Activated CD4-positive, alpha-beta memory T cell treated with anti-CD3 and anti-CD28 coated beads for 36 hours (primary cell): Measurements from ENCODE around the gene MROH2A. TPM values are rescaled to one million over a fixed set of nuclear protein-coding genes. Genes with fewer than 3 reads are reported as not detected.
"Not testable (repeated sequence)": the region's sequence is repeated elsewhere in the genome, so short reads cannot be mapped to it uniquely, and the experiment has no call there.

Source experiments
- CTCF ChIA-PET: fragments of 350-600 bp; sonication (Branson Sonifier 250); formaldehyde crosslinking; loops from one replicate; lab custom pipeline; 2021; ENCODE audit warnings: antibody characterized with exemption, inconsistent platforms; lab: Charles Lee
- POLR2A ChIA-PET: fragments of 350-600 bp; sonication (Branson Sonifier 250); formaldehyde crosslinking; loops from one replicate; lab custom pipeline; 2021; ENCODE audit warnings: antibody characterized with exemption; lab: Charles Lee
- DNase-seq: peaks from one replicate; pipeline ENCODE4 v3.0.0-alpha.2; 2020
- H3K27ac Mint-ChIP-seq: one replicate; pipeline ENCODE4 v1.8.0; 2021; ENCODE audit warnings: mixed read lengths
- H3K27me3 Mint-ChIP-seq: one replicate; pipeline ENCODE4 v1.8.0; 2021; ENCODE audit warnings: mixed read lengths
- H3K36me3 Mint-ChIP-seq: one replicate; pipeline ENCODE4 v1.8.0; 2021; ENCODE audit warnings: mixed read lengths
- H3K4me1 Mint-ChIP-seq: one replicate; pipeline ENCODE4 v1.8.0; 2021; ENCODE audit warnings: low read depth, mixed read lengths
- H3K4me3 Mint-ChIP-seq: one replicate; pipeline ENCODE4 v1.8.0; 2021; ENCODE audit warnings: mild to moderate bottlenecking, mixed read lengths
- H3K9me3 Mint-ChIP-seq: one replicate; pipeline ENCODE4 v1.8.0; 2021; ENCODE audit warnings: mixed read lengths
- intact Hi-C: fragments of 100-400 bp; cut with micrococcal nuclease; formaldehyde crosslinking; loops from one replicate; pipeline ENCODE4 v1.15.1; 2023
- total RNA-seq, 2 experiments: library from RNA; stranded (reverse); gene quantifications; one replicate each; pipeline ENCODE4 v1.2.3, GENCODE V29; 2021

MROH2A gene
- total RNA-seq, 2 experiments from 2014 or later = not detected

DNA sequence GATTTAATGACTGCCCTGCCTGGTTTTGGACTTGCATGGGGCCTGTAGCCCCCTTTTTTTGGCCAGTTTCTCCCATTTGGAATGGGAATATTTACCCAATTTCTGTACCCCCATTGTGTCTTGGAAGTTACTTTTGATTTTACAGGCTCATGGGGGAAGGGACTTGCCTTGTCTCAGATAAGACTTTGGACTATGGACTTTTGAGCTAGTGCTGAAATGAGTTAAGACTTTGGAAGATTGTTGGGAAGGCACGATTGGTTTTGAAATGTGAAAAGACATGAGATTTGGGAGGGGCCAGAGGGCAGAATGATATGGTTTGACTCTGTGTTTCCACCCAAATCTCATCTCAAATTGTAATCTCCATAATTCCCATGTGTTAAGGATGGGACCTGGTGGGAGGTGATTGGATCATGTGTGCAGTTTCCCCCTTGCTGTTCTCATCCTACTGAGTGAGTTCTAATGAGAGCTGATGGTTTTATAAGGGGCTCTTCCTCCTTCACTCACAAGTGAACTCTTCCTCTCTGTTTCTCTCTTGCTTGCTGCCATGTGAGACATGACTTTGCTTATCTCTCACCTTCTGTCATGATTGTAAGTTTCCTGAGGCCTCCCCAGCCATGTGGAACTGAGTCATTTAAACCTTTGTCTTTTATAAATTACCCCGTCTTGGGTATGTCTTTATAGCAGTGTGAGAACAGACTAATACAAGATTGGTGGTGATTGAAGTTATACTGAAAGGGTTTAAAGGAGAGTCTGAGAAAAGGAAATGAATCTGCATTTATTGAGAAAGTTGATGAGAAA lies 26.7 kb upstream of the MROH2A start:
- DNase-seq, H3K4me1 Mint-ChIP-seq, H3K4me3 Mint-ChIP-seq, H3K27ac Mint-ChIP-seq, H3K36me3 Mint-ChIP-seq, intact Hi-C loops, POLR2A ChIA-PET, CTCF ChIA-PET, H3K9me3 Mint-ChIP-seq, H3K27me3 Mint-ChIP-seq: not testable (repeated sequence)

DNA sequence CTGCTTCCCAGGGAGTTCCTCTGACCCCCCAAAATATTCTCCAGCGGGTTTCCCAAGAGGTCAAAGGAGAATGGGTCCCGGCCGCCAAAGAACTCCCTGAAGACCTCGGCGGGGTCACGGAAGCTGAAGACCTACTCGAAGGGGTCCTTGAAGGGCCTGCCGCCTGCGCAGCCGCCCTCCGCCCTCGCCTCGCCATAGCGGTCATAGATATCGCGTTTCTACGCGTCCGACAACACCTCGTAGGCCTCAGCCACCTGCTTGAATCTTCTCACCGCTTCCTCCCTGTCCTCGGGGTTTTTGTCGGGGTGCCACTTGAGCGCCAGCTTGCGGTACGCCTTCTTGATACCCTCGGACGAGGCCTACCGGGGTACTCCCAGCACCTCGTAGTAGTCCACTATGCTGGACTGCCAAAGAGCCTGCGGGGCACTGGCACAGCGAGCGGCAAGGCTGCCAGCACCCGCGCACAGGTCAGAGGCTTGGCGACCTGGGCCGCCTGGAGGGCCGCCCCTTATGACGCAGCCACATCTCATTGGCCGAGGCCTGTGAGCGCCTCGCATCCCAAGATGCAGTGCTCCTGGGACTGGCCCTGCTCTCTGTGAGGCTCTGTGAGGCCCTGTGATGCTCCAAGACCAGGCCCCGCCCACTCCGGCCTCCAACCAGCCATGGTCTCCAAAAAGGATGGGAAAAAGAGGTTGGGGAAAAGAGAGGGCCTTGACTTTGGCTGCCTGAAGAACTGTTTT lies 23.1 kb upstream of the MROH2A start:
- CTCF ChIA-PET = no interaction called here
- peaks cover 2% of the 10 kb centered on the region for H3K9me3 Mint-ChIP-seq
- POLR2A ChIA-PET = no interaction called here
- no peak overlapping the region for H3K27ac Mint-ChIP-seq
- no peak overlapping the region for H3K4me3 Mint-ChIP-seq
- intact Hi-C loops = no loop called here
- no peaks in the 10 kb centered on the region for H3K36me3 Mint-ChIP-seq
- no peaks in the 10 kb centered on the region for H3K4me1 Mint-ChIP-seq
- no peaks in the 10 kb centered on the region for H3K27me3 Mint-ChIP-seq
- no peak for DNase-seq

DNA sequence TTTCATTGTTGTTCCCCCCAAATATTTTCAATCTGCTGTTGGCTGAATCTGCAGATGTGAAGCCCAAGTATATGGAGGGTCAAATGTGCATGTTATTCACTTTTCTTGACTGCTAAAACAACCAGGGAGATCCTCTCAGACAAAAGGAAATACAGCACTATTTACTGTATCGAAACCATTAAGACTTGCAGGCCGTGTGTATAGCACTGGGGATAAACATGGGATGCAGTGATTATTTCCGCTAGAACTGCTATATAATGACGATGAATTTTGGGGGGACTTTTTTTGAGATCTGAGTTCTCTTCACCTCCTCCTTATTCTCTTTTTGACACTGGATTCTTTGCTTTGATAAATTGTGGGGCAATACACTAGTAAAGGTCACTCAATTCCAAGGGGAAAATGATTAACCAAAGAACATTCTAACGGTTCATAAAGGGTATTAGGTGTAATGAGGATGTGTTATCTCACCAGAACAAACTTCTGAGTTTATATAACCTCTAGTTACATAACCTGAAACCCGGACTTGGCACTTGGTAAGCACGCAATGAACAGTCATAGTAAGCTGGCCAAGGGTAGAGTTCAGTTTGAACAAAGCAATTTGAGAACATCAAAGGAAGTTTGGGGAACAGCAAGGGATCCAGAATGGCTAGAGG lies 21.6 kb upstream of the MROH2A start:
- Mint-ChIP-seq H3K27me3 (no peaks in the 10 kb centered on the region), H3K9me3 (peaks cover 1% of the 10 kb centered on the region), H3K27ac (no peak overlapping the region), H3K4me3 (no peak overlapping the region), H3K36me3 (no peaks in the 10 kb centered on the region), H3K4me1 (no peaks in the 10 kb centered on the region)
- CTCF ChIA-PET = no interaction called here
- DNase-seq = no peak
- intact Hi-C loops = no loop called here
- POLR2A ChIA-PET = no interaction called here

DNA sequence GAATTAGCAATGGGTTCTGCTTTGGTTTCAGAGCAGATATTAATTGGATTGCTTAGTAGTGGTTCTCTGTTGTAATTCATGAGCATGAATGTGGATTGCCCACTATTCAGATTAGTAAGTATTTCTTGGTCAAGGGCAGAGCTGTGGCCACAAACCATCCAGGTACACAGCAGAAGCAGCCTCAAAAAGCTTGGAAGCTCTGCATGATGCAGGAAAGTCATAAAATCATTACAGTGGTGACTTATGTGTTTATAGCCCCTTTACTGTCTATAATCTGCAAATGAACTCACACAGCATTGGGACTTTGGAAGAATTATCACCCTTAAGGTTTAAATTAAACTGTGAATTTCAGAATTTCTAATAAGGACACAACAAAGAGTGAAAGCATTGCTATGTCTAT lies 20.0 kb upstream of the MROH2A start:
- H3K4me1 Mint-ChIP-seq = no peaks in the 10 kb centered on the region
- no peak overlapping the region for H3K27ac Mint-ChIP-seq
- H3K9me3 Mint-ChIP-seq = no peaks in the 10 kb centered on the region
- peaks cover 2% of the 10 kb centered on the region for H3K27me3 Mint-ChIP-seq
- ChIA-PET POLR2A (no interaction called here), CTCF (no interaction called here)
- H3K36me3 Mint-ChIP-seq = no peaks in the 10 kb centered on the region
- H3K4me3 Mint-ChIP-seq = no peak overlapping the region
- intact Hi-C loops = no loop called here
- DNase-seq = no peak

DNA sequence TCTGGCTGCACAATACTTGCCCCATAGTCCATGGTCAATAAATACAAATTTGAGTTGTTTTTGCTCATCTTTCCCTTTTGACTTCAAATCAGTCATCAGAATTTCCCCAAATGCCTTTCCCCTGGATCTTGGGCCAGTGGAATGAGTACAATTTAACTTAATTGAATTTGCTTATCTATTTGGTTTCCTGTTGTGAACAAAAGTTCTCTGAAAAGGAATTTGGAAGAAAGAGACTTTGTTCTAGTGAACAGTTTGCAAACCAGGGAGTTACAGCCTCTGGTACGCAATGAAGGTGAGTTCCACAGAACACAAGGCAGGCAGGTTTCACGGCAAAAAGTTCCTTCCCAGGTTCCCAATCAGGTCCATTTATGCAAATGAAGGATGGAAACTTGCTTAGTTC lies 19.3 kb upstream of the MROH2A start:
- Mint-ChIP-seq H3K4me1 (no peaks in the 10 kb centered on the region), H3K9me3 (no peaks in the 10 kb centered on the region), H3K27ac (no peak overlapping the region), H3K4me3 (no peak overlapping the region), H3K36me3 (no peaks in the 10 kb centered on the region), H3K27me3 (peaks cover 6% of the 10 kb centered on the region)
- CTCF ChIA-PET = no interaction called here
- POLR2A ChIA-PET = no interaction called here
- intact Hi-C loops = no loop called here
- DNase-seq = no peak

DNA sequence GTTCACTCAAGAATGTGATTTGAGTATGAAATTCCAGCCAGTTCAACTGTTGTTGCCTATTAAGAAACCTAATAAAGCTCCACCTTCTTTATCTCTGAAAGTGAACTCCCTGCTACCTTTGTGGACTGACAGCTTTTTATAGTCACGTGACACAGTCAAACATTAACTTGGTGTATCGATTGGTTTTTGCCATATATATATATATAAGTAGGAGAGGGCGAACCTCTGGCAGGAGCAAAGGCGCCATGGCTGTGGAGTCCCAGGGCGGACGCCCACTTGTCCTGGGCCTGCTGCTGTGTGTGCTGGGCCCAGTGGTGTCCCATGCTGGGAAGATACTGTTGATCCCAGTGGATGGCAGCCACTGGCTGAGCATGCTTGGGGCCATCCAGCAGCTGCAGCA lies 18.1 kb upstream of the MROH2A start, which contains the start of gene UGT1A1:
Gene UGT1A1 (plus strand): TSS at position 228 of the 400 bp plus-strand sequence. CDS start 18 bp downstream, at position 246.
- CTCF ChIA-PET = no interaction called here
- Mint-ChIP-seq H3K4me3 (no peak within 1 kb of the TSS), H3K36me3 (no peaks in the 10 kb centered on the region), H3K27ac (no peak within 1 kb of the TSS), H3K27me3 (peaks cover 13% of the 10 kb centered on the region), H3K4me1 (no peaks in the 10 kb centered on the region), H3K9me3 (no peaks in the 10 kb centered on the region)
- intact Hi-C loops = no loop called here
- DNase-seq = no peak
- POLR2A ChIA-PET = no interaction called here

DNA sequence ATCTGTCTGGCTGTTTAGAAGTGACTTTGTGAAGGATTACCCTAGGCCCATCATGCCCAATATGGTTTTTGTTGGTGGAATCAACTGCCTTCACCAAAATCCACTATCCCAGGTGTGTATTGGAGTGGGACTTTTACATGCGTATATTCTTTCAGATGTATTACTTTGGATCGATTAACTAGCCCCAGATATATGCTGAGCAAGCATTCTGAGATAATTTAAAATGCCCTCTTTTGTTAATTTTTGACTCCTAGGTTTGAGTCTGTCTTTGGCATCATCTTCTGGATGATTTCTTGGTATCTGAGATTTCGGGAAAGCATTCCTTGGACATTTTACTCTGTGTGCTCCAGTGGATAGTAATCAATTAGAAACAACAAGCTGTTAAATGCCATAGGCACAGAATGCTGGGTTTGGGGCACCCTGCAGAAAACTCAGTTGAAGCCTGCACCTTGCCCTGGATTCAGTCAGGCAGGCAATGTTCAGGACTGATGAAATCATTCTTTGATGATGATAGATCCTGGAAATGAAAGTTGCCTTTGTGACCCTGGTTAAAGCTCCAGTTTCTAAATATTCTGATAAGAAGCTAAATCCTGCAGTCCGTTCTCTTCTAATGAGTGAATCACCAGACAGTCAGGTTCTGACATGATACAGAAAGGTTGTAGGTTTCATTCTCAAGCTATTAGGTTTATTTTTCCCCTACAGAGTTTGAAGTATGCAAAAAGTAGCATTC lies 16.9 kb upstream of the MROH2A start:
- no peaks in the 10 kb centered on the region for H3K9me3 Mint-ChIP-seq
- ChIA-PET CTCF (no interaction called here), POLR2A (no interaction called here)
- H3K4me1 Mint-ChIP-seq = no peaks in the 10 kb centered on the region
- intact Hi-C loops = no loop called here
- no peak overlapping the region for H3K4me3 Mint-ChIP-seq
- H3K36me3 Mint-ChIP-seq = no peaks in the 10 kb centered on the region
- H3K27me3 Mint-ChIP-seq = peaks cover 16% of the 10 kb centered on the region
- no peak for DNase-seq
- H3K27ac Mint-ChIP-seq = no peak overlapping the region

DNA sequence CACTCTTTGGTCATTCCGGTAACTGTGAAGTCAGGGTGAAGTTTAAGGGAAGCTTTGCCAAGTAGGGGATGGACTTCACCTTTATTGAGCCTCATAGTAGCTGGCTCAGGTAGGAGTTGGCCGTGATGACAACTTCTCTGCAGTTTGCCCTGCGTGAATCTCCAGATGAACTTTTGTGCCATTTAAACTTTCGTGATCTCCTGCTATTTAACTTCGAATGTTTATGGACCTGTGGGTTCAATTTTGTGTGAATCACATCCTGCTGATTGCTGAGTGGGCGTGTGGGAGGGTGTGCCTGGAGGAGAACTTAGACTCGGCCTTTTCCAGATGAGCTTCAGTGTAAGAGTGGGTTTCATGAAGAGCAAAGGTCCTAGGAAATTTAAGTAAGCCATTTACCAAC lies 13.9 kb upstream of the MROH2A start:
- Mint-ChIP-seq H3K27me3 (peaks cover 24% of the 10 kb centered on the region), H3K36me3 (no peaks in the 10 kb centered on the region), H3K4me3 (no peak overlapping the region), H3K4me1 (no peaks in the 10 kb centered on the region), H3K27ac (no peak overlapping the region), H3K9me3 (no peaks in the 10 kb centered on the region)
- no peak for DNase-seq
- ChIA-PET CTCF (no interaction called here), POLR2A (no interaction called here)
- intact Hi-C loops = no loop called here

DNA sequence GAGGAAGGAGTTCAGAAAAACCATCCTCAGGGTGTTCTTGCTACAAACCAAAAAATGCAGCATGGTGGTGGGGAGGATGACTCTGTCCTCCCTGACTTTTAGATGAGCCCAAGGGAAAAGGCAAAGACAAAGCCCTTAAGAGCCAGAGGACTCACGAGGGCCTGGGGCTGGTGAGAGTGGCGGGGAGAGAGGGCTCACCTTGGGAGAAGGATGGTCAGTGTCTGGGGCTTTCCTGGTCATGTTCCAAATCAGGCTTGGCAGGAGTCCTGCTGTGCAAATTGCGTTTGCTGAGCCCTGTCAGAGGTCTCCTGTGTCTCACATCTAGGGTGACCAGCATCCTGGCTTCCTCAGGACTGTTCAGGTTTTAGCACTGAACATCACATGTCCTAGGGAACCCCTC lies 13.4 kb upstream of the MROH2A start:
- intact Hi-C loops = no loop called here
- Mint-ChIP-seq H3K27ac (no peak overlapping the region), H3K4me1 (no peaks in the 10 kb centered on the region), H3K36me3 (no peaks in the 10 kb centered on the region), H3K4me3 (no peak overlapping the region), H3K9me3 (no peaks in the 10 kb centered on the region), H3K27me3 (peaks cover 27% of the 10 kb centered on the region)
- CTCF ChIA-PET = no interaction called here
- no peak for DNase-seq
- POLR2A ChIA-PET = no interaction called here

DNA sequence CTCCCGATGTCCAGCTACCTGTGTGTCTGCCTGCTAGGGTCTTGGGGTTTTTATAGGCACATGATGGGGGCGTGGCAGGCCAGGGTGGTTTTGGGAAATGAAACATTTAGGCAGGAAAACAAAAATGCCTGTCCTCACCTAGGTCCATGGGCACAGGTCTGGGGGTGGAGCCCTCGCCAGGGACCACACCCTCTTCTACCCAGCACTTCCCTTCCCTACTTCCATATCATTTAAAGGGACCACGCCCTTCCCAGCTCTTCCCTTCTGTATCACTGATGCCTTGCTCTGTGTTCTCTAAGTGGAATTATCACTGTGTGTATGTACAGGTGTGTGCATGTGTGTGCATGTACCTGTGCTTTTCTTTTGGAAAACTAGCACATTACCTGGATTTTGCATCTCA lies 11.7 kb upstream of the MROH2A start:
- CTCF ChIA-PET = no interaction called here

DNA sequence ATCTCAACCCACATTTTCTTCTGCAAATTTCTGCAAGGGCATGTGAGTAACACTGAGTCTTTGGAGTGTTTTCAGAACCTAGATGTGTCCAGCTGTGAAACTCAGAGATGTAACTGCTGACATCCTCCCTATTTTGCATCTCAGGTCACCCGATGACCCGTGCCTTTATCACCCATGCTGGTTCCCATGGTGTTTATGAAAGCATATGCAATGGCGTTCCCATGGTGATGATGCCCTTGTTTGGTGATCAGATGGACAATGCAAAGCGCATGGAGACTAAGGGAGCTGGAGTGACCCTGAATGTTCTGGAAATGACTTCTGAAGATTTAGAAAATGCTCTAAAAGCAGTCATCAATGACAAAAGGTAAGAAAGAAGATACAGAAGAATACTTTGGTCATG lies 10.1 kb upstream of the MROH2A start:
- Mint-ChIP-seq H3K4me3 (no peak overlapping the region), H3K36me3 (no peaks in the 10 kb centered on the region), H3K4me1 (no peaks in the 10 kb centered on the region), H3K27me3 (peaks cover 25% of the 10 kb centered on the region), H3K27ac (no peak overlapping the region), H3K9me3 (no peaks in the 10 kb centered on the region)
- CTCF ChIA-PET = no interaction called here
- no peak for DNase-seq
- POLR2A ChIA-PET = no interaction called here
- intact Hi-C loops = no loop called here

More for the DNA sequence above, 11.7 kb upstream of the MROH2A start:
- POLR2A ChIA-PET = no interaction called here
- intact Hi-C loops = no loop called here
- no peak overlapping the region for H3K4me3 Mint-ChIP-seq
- no peaks in the 10 kb centered on the region for H3K36me3 Mint-ChIP-seq
- no peak overlapping the region for H3K27ac Mint-ChIP-seq
- H3K27me3 Mint-ChIP-seq = peaks cover 27% of the 10 kb centered on the region
- H3K4me1 Mint-ChIP-seq = no peaks in the 10 kb centered on the region
- H3K9me3 Mint-ChIP-seq = no peaks in the 10 kb centered on the region
- no peak for DNase-seq

DNA sequence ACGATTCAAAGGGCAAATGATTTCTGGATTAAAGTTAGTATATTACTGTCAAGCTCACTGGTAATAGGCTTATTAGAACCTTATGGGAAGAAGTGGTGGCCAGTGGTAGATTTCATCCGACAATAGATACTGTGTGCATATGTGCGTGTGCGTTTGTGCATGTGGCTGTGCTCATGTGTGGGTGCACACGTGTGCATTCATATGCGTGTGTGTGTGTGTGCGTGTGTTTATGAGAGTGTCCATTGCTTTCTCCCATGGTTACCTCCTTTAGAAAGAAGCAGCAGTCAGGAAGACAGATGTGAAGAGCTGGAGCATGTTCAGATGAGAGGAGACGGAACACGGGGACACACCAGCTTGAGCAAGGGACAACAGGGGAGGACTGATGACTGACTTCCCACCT lies 8.9 kb upstream of the MROH2A start:
- H3K9me3 Mint-ChIP-seq = no peaks in the 10 kb centered on the region
- no peak overlapping the region for H3K27ac Mint-ChIP-seq
- H3K4me3 Mint-ChIP-seq = no peak overlapping the region
- no peaks in the 10 kb centered on the region for H3K4me1 Mint-ChIP-seq
- no peaks in the 10 kb centered on the region for H3K36me3 Mint-ChIP-seq
- POLR2A ChIA-PET = no interaction called here
- intact Hi-C loops = no loop called here
- DNase-seq = no peak
- H3K27me3 Mint-ChIP-seq = peaks cover 21% of the 10 kb centered on the region
- CTCF ChIA-PET = no interaction called here
